Fibroblast of villous mesenchyme (primary cell): ENCODE data around the gene BGN. TPM values are rescaled to one million over a fixed set of nuclear protein-coding genes. Genes with fewer than 3 reads are reported as not detected.

Source experiments
- DNase-seq: peaks from one replicate; pipeline ENCODE4 v3.0.0-alpha.2; 2010; ENCODE audit warnings: low read depth
- H3K4me3 ChIP-seq: 2 replicates; pipeline ENCODE4 v1.5.1; 2011; ENCODE audit warnings: low read depth, mild to moderate bottlenecking, low read length
- total RNA-seq: library from RNA; depleted of rRNA; stranded (reverse); fragments of >200 nt; gene quantifications from 2 replicates; pipeline ENCODE4 v1.2.3, GENCODE V29; 2012
- TF ChIP-seq, protein P1 (sequence below): IDR thresholded peaks from 2 replicates; pipeline ENCODE4 v1.5.1; 2012; ENCODE audit warnings: low read depth, mild to moderate bottlenecking, low read length; ENCODE audit not compliant: insufficient read depth

BGN gene
- total RNA-seq, 1 donor: 14.7 TPM

DNA sequence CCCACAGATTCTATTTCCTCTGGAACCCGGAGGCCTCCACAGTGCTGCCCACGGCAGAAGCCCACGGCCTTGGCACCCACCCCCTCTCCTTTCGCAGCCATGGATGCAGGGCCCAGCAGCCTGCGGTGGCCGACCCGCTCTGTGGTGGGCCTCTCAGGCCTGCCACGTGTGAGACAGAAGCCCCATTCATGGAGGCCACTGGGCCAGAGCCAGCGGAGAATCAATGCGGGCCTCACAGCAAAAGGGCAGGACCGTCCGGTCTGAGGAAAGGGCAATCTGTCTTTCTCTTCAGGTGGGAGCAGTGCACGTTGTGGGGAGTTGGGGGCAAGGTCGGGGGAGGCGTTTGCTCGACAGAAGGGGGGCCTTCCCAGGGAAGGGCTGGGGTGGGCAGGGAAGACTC lies 16.0 kb upstream of the BGN start:
- no peak overlapping the region for H3K4me3 ChIP-seq
- TF ChIP-seq, protein P1, sequence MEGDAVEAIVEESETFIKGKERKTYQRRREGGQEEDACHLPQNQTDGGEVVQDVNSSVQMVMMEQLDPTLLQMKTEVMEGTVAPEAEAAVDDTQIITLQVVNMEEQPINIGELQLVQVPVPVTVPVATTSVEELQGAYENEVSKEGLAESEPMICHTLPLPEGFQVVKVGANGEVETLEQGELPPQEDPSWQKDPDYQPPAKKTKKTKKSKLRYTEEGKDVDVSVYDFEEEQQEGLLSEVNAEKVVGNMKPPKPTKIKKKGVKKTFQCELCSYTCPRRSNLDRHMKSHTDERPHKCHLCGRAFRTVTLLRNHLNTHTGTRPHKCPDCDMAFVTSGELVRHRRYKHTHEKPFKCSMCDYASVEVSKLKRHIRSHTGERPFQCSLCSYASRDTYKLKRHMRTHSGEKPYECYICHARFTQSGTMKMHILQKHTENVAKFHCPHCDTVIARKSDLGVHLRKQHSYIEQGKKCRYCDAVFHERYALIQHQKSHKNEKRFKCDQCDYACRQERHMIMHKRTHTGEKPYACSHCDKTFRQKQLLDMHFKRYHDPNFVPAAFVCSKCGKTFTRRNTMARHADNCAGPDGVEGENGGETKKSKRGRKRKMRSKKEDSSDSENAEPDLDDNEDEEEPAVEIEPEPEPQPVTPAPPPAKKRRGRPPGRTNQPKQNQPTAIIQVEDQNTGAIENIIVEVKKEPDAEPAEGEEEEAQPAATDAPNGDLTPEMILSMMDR: no peak
- DNase-seq: no peak

DNA sequence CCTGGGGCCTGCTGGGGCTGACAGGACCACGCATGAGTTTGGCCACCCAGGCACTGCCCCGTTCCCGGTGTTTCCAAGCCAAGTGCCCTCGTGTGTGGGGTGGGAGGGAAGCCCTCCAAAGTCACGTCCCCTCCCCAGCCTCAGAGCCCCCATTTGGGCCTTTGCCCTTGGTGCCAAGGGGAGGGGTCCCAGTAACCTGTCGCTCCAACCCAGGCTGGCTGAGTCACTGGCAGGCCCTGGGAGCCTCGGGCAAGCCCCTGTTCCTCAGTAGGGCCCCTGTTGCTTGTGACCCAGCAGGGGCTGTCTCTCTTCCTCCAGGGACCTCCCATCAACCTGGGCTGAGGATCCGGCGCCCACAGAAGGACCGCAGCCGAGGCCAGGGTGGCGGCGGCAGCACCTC lies 13.7 kb upstream of the BGN start:
- no peak for DNase-seq
- TF ChIP-seq, protein P1: no peak
- no peak overlapping the region for H3K4me3 ChIP-seq

DNA sequence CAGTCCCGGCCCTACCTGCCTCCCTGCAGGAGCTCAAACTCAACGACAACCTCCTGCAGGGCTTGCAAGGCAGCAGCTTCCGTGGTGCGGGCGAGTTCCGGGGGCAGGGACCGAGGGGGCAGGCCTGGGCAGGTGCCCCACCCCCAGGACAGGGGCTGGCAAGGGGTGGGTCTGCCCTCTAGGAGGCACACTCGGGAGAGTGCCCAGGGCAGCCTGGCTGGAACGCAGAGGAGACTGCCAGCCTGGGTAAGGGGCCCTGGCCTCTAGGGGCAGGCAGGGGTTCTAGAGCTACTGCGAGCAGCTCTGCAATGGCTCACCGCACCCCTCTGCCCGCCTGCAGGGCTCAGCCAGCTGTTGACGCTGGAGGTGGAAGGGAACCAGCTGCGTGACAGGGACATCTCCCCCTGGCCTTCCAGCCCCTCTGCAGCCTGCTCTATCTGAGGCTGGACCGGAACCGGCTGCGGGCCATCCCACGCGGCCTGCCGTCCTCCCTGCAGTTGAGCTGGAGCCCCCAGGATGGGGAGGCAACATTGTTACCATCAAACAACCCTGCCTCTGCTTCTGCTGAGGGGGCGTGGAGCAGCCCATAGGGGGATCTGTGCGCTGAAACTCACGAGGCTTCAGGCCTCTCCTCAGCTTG lies 12.3 kb upstream of the BGN start:
- H3K4me3 ChIP-seq: no peak overlapping the region
- TF ChIP-seq, protein P1: no peak

DNA sequence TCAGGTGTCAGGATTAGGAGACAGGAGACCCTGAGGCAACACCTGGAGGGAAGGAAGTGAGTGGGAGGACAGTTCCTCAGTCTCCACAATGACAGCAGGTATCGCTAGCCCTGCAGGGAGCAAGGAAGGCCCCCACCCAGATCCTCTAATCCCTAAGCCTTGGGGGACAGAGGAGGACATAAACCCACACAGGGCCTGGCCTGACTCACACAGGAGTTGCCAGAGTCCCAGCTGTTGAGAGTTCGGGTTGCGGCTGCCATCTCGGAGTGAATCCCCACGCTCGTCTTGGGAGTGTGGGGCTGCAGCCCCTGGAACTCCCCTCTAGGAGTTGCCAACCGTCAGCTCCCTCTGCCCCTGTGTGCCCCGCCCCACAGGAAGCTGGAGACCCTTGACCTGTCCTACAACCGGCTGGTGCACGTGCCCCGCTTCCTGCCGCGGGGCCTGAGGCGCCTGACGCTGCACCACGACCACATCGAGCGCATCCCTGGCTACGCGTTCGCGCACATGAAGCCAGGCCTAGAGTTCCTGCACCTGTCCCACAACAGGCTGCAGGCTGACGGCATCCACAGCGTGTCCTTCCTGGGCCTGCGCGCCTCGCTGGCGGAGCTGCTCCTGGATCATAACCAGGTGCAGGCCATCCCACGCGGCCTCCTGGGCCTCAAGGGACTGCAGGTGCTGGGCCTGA lies 9.2 kb upstream of the BGN start:
- TF ChIP-seq, protein P1: no peak
- no peak for DNase-seq

More for the DNA sequence above, 12.3 kb upstream of the BGN start:
- DNase-seq: no peak

DNA sequence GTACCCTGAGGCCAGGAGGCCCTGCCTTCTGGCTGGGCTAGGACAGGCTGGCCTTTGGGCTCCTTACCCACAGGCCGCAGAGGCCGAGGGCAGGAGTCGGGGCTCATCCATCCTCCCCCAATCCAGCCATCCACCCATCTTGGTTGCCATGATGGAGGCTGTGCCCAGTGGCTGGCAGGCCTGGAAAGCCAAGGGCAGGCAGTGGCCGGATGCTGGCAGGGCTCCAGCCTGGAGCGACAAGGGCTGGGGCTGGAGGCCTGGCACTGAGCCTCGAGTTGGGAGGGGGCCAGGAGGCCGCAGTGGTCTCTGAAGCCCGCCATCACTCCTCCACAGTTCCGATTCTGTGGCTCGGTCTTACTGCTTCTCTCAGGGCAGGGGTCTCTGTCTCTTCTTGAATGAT lies 8.6 kb upstream of the BGN start:
- no peak overlapping the region for H3K4me3 ChIP-seq
- DNase-seq: no peak
- TF ChIP-seq, protein P1: no peak

More for the DNA sequence above, 9.2 kb upstream of the BGN start:
- H3K4me3 ChIP-seq: no peak overlapping the region

DNA sequence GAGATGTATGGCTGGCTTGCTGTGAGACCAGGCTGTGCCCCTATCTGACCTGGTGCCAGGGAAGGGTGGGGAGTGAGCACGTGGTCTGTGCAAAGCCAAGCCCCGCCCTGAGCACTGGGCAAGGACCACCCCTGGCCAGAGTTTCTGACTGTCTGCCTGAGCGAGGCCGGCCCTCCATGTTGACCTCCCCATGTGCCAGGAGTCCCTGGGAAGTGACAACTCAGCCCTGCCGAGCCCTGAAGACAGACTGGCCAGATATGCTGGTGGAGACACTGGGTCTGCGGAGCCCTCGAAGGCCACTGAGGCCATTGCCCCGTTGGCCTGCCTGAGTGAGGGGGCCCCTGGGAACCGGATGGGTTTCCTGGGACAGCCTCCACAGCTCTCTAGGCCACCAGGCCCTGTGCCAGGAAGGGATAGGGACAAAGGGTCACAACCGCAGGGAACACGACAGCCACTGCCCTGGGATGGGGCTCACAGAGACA lies 7.1 kb upstream of the BGN start:
- no peak for DNase-seq

More for the DNA sequence above, 7.1 kb upstream of the BGN start:
- H3K4me3 ChIP-seq: no peak overlapping the region
- TF ChIP-seq, protein P1: no peak
